WI38 (cell line): Measurements from ENCODE around the gene LRRC37B.
"Not testable (repeated sequence)": the region's sequence is repeated elsewhere in the genome, so short reads cannot be mapped to it uniquely, and the experiment has no call there.

ENCODE experiments used
- H3K4me3 ChIP-seq: 2 replicates; pipeline ENCODE4 v1.5.1; 2011; ENCODE audit warnings: low read depth, mild to moderate bottlenecking, control low read depth, low read length
- TF ChIP-seq, protein P1 (sequence below): IDR thresholded peaks from 2 replicates; pipeline ENCODE4 v1.5.1; 2012; ENCODE audit warnings: low read depth, mild to moderate bottlenecking, control low read depth, low read length

Gene LRRC37B

DNA sequence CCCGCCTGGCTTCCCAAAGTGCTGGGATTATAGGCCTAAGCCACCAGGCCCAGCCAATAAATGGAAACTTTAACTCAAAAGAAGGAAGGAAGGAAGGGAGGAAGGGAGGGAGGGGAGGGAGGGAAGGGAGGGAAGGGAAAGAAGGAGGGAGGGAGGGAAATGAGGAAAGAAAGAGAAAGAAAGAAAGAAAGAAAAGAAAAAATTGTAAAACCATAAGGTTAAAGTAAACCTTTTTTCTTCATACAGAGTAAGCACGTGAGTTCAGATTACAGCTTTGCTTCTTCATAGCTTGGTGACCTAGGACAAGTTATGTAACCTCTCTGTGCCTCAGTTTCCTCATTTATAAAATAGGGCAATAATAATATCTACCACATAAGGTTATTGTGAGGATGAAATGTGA, 26.0 kb downstream of the LRRC37B start:
- H3K4me3 ChIP-seq, result no peak overlapping the region
- TF ChIP-seq, protein P1, sequence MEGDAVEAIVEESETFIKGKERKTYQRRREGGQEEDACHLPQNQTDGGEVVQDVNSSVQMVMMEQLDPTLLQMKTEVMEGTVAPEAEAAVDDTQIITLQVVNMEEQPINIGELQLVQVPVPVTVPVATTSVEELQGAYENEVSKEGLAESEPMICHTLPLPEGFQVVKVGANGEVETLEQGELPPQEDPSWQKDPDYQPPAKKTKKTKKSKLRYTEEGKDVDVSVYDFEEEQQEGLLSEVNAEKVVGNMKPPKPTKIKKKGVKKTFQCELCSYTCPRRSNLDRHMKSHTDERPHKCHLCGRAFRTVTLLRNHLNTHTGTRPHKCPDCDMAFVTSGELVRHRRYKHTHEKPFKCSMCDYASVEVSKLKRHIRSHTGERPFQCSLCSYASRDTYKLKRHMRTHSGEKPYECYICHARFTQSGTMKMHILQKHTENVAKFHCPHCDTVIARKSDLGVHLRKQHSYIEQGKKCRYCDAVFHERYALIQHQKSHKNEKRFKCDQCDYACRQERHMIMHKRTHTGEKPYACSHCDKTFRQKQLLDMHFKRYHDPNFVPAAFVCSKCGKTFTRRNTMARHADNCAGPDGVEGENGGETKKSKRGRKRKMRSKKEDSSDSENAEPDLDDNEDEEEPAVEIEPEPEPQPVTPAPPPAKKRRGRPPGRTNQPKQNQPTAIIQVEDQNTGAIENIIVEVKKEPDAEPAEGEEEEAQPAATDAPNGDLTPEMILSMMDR, result no peak

DNA sequence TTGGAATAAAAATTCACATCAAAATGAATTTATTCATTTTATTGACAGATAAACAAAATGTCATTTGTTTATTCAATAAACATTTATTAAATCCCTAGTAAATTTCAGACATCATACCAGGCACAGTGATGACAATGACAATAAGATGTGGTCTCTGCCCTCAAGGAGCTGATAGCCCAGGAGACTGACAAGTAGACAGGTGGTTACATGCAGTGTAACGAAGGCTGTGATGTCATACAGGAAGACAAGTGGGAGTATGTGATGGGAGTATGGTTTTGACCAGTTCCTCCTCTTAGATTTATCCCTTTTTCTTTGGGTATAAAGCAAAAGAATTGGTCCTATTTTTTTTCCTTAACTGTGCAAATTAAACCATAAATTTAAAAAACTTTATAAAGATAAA, 26.6 kb downstream of the LRRC37B start:
- H3K4me3 ChIP-seq, result not testable (repeated sequence)

DNA sequence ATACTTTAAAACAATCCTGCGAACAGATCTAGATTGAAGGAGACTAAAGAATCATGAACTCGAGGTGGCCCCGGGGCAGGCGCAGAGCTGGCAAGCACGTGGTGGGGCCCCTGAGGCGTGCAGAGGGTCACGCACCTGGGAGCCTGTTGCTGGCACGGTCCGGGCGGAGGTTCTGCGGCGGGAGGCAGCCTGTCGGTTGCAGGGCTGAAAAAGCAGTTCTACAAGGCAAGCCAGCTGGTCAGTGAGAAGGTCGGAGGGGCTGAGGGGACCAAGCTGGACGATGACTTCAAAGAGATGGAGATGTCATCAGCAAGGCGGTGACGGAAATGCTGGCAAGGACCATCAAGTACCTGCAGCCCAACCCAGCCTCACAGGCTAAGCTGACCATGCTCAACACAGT, 33.1 kb downstream of the LRRC37B start:
- H3K4me3 ChIP-seq, result not testable (repeated sequence)

DNA sequence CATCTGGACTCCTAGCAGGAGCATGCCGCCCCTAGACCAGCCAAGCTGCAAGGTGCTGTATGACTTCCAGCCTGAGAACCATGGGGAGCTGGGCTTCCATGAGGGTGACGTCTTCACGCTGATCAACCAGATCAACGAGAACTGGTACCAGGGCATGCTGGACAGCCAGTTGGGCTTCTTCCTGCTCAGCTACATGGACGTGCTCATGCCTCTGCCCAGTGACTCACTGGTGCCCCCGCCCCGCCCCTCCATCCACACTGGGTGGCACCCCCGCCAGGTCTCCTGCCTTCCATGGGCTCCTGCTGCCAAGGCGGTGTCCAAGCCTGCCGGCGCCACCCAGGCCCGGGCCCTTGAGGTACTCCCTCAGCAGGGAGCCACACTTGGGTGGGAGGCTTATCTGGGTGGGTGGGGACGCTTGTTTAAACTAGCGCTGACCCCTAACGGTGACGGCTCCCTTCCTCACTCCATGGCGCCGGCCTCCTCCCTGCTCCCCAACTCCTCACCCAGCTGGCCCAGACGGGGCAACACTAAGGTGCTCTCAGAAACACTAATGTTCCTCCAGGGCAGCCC, 34.2 kb downstream of the LRRC37B start:
- not testable (repeated sequence) for H3K4me3 ChIP-seq

DNA sequence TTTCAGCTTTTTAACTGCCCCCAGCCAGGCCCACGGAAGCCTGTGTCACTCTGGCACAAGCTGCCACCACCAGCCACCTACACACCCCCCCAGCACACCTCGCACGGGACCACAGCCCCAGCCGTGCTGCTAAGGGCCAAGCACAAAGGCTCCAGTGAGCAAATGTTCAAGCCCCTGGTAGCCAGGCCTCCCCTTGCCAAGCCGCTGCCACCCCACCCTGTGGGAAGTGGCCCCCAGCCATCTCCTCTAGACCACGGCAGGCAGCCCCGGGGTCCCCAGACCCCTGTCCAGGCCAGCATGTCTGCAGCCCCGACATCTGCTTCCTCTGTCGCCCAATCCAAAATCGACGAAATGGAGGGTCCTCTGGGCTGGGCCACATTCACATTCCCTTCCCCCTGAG, 35.1 kb downstream of the LRRC37B start:
- H3K4me3 ChIP-seq, result not testable (repeated sequence)

DNA sequence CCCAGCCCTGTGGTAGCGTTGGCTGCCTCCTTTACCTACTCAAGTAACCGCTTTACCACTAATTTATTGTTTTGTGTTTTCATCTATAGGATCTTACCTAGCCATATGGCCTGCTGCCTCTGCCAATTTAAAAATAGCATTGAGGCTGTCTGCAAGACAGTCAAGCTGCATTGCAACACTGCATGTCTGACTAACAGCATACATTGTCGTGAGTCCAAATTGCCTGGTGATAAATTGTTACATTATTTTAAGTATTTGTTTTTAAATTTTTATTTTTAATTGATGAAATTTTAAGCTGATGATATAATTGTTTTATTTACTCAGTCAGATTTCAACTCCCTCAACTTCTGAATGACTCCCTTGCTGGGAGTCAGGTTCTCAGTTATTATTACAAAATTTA, 38.4 kb downstream of the LRRC37B start:
- not testable (repeated sequence) for H3K4me3 ChIP-seq

DNA sequence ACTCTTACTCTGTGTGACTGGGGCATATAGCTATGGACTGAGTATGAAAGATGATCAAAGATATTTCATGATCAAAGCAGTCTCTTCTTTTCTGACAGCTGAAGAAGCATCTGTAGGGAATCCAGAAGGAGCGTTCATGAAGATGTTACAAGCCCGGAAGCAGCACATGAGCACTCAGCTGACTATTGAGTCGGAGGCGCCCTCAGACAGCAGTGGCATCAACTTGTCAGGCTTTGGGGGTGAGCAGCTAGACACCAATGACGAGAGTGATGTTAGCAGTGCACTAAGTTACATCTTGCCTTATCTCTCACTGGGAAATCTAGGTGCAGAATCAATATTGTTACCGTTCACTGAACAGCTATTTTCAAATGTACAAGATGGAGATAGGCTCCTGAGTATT, 40.5 kb downstream of the LRRC37B start:
- not testable (repeated sequence) for H3K4me3 ChIP-seq

DNA sequence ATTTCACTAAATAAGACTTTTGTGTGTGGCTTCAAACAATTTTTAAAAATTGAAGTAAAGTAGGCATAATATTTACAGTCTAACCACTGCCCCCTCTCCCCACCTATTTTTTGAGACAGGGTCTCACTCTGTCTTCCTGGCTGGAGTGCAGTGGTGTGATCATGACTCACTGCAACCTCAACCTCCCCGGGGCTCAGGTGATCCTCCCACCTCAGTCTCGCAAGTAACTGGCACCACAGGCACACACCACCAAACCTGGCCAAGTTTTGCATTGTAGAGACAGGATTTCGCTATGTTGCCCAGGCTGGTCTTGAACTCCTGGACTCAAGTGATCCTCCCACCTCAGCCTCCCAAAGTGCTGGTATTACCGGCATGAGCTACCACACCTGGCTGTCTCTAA, 47.8 kb downstream of the LRRC37B start:
- not testable (repeated sequence) for H3K4me3 ChIP-seq

DNA sequence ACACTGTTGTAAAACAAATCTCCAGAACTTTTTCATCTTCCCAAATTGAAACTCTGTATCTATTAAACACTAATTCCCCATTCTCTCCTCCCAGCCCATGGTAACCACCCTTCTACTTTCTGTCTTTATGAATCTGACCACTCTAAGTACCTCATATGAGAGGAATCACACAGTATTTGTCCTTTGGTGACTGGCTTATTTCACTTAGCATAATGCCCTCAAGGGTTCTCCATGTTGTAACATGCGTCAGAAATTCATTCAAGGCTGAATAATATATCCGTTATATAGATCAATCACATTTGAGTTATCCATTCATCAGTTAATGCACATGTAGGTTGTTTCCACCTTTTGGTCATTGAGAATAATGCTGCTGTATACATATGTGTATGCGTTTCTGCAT, 48.2 kb downstream of the LRRC37B start:
- not testable (repeated sequence) for H3K4me3 ChIP-seq

DNA sequence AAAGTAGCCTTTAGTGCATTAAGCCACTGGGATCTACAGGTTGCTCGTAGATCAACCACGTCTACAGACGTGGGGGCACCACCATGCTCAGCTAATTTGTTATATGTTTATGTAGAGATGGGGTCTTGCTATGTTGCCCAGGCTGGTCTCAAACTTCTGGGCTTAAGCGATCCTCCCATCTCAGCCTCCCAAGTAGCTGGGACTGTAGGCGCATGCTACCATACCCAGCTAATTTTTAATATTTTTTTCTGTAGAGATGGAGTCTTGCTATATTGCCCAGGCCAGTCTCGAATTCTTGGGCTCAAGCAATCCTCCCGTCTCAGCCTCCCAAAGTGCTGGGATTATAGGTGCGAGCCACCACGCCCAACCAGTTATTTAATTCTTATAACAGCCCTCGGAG, 49.3 kb downstream of the LRRC37B start:
- H3K4me3 ChIP-seq, result not testable (repeated sequence)

DNA sequence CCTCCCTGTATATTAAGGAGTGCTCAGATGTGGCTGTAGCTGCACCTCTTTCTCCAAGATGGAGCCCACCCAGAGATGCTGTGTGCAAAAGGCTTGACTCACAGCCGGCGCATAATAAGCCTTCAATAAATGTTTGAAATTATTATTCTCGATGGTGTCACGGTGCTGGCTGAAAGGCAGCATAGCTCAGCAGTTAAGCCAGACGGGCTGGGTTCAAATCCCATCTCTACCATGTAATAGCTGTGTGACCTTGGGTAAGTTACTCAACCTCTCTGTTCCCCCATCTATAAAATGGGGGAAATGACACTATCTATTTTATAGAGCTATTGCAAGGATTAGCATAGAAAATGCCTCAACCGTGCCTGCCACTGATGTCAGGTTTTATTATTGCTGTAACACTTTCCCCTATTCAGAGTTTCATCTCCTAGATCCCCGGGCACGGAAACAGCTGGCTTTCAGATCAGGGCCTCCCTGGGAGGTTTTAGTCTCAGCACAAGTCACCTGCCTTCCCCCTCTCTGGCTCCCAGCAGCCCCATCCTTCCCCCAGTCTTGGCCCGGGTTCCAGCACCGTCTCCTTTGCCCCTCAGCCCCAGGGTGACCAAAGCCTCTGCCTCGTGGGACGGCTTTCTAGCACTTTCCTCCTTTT, 50.4 kb downstream of the LRRC37B start:
- not testable (repeated sequence) for H3K4me3 ChIP-seq

DNA sequence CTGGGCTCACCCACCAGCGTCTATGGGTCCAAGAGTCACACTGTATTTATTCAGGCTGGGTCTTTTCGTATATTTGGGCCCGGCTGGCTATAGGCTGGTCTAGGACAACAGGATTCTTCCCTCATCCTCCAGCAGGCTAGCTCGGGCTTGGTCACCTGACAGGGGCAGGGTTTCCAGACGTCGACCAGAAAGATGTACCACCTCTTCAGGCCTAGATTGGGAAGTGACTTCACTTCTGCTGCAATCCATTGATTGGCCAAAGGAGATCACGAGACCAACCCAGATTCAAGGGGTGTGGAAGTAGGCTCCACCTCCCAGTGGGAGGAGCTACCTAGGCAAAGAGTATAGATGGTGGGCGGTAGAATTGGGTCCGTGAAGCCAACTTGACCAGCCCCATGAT, 53.5 kb downstream of the LRRC37B start:
- H3K4me3 ChIP-seq, result not testable (repeated sequence)

DNA sequence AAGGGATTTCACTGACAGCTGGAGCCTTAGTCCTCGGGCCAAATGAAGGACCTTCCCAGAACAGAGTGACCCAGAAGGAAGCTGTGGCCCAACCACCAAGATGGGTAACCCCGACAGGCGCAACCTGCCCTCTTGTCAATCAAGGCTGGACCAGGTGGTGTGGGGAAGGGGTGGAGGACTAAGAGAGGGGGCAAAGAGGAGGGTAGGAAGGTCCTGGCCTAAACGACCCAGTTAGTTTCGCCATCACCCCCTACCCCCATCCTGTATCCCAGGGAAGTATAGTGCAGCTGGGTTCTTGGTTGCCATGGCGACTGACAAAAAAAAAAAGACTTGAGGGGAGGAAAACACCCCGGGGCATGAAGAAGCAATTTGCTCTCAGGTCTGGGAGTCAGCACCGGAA, 54.7 kb downstream of the LRRC37B start:
- not testable (repeated sequence) for H3K4me3 ChIP-seq

DNA sequence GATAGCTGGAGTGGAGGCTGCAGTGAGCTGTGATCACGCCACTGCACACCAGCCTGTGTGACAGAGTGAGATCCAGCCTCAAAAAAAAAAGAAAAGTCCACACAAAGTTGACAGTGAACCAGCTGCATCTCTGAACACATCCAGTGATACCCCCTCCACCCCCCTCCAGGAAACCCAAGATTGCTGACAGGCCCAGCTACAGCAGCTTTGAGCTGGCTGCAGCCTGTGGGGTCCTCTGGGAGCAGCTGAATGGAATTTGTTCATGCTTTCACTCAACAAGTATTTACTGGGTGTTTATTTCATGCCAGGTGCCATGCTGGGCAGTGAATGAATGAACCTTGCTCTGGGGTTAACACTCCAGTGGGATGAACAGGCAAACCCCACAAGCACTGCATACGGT, 56.9 kb downstream of the LRRC37B start:
- H3K4me3 ChIP-seq, result not testable (repeated sequence)

DNA sequence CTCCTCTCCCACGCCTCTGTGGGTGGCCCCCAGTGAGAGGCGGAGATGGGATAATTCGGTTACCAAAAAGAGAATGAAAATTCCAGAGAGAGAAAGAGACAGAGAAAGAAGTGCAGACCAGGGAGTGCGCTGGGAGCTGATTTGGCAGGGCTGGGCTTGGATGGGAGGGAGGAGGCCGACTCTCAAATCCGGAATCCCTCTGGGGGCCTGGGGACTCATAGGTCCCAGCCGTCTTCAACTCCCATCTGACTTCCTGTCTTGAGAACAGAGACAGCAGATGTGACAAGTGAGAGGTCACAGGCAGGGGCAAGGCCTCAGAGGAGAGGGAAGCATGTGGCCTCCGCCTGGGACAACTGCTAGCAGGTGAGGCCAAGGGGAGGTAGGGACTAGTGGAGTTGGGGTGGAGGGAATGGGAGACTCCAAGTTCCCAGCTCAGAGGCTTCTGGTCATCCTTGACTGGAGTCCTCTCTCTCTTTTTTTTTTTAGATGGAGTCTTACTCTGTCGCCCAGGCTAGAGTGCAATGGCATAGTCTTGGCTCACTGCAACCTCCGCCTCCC, 59.0 kb downstream of the LRRC37B start:
- H3K4me3 ChIP-seq, result not testable (repeated sequence)

DNA sequence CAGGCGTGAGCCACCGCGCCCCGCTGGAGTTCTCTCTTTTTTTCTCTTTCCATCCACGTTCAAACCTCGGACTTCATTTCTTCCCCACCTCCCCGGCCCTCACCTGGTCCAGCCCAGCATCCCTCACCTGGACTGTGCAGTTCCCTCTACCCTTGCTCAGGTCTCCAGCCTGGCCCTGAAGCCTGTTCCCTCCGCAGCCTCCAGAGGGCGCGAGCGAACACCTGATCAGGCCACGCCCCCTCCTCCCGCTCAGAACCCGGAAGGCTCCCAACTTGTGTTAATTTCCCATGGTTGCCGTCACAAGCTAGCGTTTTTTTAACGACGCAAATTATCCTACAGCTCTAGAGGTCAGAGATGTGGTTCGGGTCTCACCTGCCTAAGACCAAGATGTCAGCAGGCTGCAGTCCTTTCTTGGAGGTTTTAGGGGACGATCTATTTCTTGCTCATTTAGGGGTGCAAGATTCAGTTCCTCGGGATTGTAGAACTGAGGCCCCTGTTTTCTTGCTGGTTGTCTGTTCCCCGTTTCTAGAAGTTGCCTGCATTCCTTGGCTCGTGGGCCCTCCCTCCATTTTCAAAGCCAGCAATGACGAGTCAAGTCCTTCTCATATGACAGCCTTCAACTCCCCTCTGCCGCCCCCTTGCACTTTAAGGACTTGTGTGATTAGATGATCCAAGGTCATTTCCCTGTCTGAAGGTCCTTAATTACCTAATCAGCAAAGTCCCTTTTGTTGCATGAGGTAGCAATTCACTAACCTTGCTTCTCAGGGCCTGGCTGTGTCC, 59.9 kb downstream of the LRRC37B start:
- not testable (repeated sequence) for H3K4me3 ChIP-seq

DNA sequence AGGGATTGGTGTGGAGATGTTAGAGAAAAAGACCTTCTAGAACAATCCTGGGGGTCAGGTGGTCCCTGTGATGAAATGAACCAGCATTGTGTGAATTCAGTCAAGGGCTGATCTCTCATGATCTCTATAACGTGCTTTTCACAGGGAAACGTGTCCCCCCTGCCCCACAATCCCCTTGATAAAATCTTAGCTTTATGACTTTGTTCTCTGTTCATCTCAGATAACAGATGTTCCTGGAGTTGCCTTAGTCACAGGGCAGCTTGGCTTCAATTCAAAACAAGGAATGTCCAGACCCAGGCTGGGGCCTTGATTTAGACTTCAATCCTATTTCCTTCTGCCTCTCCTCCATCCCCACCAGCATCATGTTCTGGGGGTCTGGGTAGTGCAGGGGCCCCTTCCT, 61.9 kb downstream of the LRRC37B start:
- H3K4me3 ChIP-seq, result not testable (repeated sequence)

DNA sequence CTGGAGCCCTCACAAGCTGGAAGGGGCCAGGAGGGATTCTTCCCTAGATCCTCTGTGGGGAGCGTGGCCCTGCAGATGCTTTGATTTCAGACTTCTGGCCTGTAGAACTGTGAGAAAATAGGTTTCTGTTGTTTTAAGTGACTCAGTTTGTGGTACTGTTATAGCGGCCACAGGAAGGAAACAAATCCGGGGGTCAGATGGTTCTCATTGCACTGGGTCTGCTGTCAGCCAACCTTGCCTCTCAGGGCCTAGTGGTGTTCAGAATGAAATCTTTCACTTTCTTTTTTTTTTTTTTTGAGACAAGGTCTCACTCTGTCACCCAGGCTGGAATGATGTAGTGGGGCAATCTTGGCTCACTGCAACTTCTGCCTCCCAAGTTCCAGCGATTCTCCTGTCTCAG, 64.8 kb downstream of the LRRC37B start:
- H3K4me3 ChIP-seq, result not testable (repeated sequence)

DNA sequence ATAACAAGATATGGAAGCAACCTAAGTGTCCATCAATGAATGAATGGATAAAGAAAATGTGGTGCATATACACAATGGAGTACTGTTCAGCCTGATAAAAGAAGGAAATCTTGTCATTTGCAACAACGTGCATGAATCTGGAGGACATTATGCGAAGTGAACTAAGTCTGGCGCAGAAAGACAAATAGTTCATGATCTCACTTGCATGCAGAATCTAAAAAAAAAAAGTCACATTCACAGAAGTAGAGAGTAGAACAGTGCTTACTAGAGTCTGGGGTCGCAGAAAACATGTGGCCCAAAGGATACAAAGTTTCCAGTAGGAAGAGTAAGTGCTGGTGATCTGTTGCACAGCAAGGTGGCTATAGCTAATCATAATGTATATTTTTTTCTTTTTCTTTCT, 65.9 kb downstream of the LRRC37B start:
- not testable (repeated sequence) for H3K4me3 ChIP-seq

DNA sequence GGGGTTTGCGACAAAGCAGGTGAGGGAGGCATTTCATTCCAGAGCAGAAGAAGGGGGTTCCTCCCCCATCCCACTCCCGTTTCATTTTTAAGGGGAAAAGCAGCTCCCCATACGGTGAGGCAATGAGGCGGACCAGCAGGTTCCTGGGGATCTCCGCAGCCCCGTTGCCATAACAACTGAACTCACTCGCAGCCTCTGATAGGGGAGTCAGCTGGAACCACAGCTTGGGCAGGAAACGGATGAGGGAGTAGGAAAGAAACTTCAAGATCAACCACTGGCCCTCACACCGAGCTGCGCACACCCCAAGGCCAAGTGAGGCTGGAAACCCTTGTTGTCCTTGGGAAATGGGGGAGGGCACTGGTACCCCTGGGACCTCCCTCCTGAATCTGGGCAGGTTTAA, 72.6 kb downstream of the LRRC37B start:
- not testable (repeated sequence) for H3K4me3 ChIP-seq
